HG03066 (cell line): ENCODE results near the gene CLCN1.
"Not testable (repeated sequence)": the region's sequence is repeated elsewhere in the genome, so short reads cannot be mapped to it uniquely, and the experiment has no call there.

Source experiments
- ATAC-seq: cut with Tn5 transposase; IDR thresholded peaks from one replicate; pipeline ENCODE4 v1.9.1; 2021; ENCODE audit warnings: low read depth; ENCODE audit not compliant: unreplicated experiment

CLCN1 gene

GRCh38 chr7:143382791-143383641, 67.1 kb downstream of the CLCN1 start:
- ATAC-seq = no peak

DNA sequence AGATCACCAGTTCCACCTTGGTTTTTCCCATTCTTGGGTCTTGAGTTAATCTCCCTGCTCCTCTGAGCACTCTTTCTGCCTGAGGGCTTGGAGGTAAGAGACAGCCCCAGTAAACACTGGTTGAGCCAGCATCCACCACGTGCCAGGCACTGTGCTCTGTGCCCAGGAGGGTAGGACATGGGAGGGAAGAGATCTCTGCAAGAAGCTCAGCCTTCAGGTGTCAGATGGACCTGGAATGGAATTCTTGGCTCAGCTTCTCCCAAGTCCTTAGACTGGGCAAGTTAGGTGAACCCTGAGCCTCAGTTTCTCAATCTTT, 67.7 kb downstream of the CLCN1 start:
- no peak for ATAC-seq

GRCh38 chr7:143384148-143384547, 68.2 kb downstream of the CLCN1 start:
- ATAC-seq = no peak

- no peak for ATAC-seq
These were observed 69.0 kb downstream of the CLCN1 start for GRCh38 chr7:143384661-143385631.

- no peak for ATAC-seq
These were observed 70.2 kb downstream of the CLCN1 start for GRCh38 chr7:143385891-143386781.

DNA sequence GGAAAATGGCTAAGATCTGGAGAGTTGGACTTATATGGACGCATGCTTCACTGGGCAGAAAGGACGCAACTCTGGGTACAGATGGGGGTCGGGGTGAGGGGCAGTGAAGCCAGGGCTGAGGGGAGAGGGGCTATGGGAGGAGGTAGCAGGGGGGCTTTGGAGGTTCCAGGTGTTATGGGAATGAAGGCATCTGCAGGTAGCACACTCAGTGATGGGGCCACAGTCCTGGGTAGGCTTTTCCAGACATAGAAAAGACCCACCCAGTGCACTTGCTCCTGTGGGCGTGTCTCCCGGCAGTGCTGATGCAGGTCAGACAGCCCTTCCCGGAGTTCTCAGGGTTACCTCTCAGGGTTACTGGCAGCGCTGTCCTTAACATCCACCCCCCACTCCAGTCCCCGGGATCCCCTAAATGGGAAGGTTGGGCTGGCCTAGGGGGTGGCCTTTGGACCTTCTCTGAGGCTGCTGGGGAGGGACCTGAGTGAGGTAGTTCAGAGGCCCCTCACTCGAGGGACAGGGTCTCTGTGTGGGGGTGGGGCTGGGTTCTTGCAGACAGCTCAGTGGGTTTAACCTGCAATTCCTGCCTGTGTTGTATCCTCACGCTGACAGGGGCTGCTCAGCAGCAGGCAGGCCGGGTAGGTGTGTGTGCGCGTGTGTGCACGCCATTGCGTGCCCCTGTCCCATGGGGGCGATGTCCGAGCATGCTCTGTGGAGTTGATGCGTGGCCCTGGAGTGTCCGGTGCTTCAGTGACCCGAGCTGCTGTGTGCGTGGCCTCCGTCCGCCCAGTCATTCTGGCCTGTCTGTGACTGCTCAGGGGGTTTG, 71.5 kb downstream of the CLCN1 start:
- no peak for ATAC-seq

DNA sequence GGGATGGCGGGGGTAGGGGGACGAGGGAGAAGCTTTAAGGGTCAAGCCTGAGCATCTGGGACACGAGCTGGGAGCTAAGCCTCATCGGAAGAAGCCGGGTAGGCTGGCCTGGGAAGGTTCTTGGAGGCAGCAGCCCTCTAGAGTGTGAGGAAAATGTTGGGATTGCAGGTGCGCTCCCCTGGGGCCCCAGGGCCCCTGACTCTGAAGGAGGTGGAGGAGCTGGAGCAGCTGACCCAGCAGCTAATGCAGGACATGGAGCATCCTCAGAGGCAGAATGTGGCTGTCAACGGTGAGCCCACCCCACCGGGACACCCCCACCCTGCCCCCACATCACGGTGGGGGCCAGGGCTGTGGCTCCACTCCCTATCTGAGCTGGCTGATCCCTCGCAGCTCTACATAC, 72.1 kb downstream of the CLCN1 start:
- no peak for ATAC-seq

- no peak for ATAC-seq
These were observed 72.7 kb downstream of the CLCN1 start for GRCh38 chr7:143388491-143389101.

DNA sequence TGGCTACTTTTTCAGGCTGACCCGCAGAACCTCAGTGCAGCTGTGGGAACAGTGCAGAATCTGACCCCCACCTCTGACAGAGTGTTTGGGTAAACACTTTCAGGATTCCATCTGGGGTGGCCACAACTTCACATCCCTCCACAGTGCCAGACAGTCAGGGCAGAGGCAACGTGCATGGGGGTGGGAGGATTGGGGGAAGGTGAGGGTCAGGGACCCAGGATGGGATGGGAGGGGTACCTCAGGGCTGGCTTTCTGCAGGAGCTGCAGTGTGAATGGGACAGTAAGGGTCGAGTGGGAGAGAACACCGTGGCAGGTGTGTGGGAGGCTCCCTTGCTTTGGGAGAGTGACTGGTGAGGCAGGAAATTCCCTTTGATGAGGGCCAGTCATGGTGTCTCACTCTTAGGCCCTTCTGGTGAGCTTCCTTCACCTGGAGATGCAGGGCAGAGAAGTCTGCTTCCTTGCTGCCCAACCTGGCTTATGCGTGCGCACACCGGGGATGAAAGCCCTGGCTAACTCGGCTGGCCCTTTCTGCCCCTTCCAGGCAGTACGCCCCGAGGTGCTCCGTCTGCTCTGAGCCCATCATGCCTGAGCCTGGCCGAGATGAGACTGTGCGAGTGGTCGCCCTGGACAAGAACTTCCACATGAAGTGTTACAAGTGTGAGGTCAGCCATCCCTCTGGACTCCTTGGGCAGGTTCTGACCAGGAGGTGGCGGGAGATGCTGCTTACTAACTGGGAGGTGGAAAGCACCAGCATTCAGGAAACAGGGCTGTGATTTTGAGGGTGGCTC, 73.6 kb downstream of the CLCN1 start:
- ATAC-seq = no peak

DNA sequence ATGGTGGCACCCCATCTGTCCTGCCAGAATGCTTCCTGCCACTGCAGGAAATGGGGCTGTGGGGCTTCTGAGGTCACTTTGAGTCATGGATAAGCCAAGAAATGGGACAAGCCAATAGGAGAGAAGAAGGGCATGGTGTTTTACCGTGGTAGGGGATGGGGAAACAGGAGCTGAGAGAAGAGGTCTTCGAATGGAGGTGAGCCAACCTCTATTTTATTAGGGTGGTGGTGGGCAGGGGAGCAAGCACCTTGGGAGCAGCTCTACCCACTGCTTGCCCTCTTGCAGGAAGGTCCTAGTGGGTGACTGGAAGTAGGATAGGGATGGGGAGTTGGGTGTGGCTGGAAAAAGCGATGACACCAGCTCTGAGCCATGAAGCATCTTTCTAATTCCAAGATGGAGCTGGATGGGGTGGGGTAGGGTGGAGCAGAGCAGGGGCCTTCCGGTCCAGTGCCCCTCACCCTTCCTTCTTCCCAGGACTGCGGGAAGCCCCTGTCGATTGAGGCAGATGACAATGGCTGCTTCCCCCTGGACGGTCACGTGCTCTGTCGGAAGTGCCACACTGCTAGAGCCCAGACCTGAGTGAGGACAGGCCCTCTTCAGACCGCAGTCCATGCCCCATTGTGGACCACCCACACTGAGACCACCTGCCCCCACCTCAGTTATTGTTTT, 74.3 kb downstream of the CLCN1 start:
- ATAC-seq = no peak

- no peak for ATAC-seq
These were observed 74.9 kb downstream of the CLCN1 start for GRCh38 chr7:143390773-143391317.

GRCh38 chr7:143391462-143392404, 75.8 kb downstream of the CLCN1 start:
- no peak for ATAC-seq

- not testable (repeated sequence) for ATAC-seq
These were observed 76.5 kb downstream of the CLCN1 start for GRCh38 chr7:143392427-143392826.

DNA sequence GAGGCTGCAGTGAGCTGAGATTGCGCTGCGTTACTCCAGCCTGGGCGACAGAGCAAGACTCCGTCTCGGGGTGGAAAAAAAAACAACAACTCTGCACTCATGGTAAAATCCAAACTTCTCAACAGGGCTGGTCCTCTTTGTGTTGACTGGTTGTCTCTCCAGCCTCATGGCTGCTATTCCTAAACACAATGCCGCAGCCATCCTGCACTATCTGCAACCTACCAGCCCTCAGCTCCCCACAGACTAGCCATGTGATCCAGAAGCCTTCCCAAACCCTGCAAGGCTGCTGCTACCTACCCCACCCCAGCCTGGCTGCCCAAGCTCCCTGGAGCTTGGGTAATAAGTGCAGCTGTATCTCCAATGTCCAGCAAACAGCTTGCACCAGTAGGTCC, 77.0 kb downstream of the CLCN1 start:
- no peak for ATAC-seq

- no peak for ATAC-seq
These were observed 77.5 kb downstream of the CLCN1 start for GRCh38 chr7:143393267-143394041.

DNA sequence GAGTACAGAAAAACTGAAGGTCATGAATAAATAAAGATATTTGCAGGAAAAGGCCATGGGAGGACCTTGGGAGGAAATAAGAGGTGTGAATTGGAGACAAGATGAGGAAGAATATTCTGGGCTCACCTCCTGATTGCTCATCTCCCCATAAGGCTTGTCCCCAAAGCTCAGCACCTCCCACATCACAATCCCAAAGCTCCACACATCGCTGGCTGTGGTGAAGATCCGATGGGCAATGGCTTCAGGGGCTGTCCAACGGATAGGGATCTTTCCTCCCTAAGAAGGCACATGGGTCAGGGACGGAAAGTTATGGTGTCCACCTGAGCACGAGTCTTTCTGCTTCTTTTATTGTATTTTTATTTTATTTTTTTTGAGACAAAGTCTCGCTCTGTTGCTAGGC, 78.2 kb downstream of the CLCN1 start:
- no peak for ATAC-seq
